ENCODE data around the gene SGTB.

Gene SGTB

GRCh38 chr5:65721720-65722574 lies at the start of gene SGTB, which contains the start of gene NLN:
TSS of gene SGTB (minus strand) at chr5:65722109. CDS start at chr5:65720807, 1,302 bp downstream.
TSS of gene NLN (plus strand) at chr5:65722205. CDS start at chr5:65722374, 169 bp downstream.
- Mint-ChIP-seq H3K4me1 (peaks cover 19% of the 10 kb centered on the region), H3K36me3 (peaks cover 4% of the 10 kb centered on the region), H3K27me3 (no peaks in the 10 kb centered on the region), H3K27ac (peak within 1 kb of the TSS; percentile 95), H3K9me3 (no peaks in the 10 kb centered on the region), H3K4me3 (peak within 1 kb of the TSS; percentile 97)
- ATAC-seq = peak; percentile 98

- ATAC-seq = no peak
- Mint-ChIP-seq H3K36me3 (peaks cover 27% of the 10 kb centered on the region), H3K9me3 (peaks cover 4% of the 10 kb centered on the region), H3K27me3 (no peaks in the 10 kb centered on the region), H3K4me3 (no peak overlapping the region), H3K4me1 (no peaks in the 10 kb centered on the region), H3K27ac (no peak overlapping the region)
Measured at GRCh38 chr5:65771266-65771665, 49.4 kb upstream of the SGTB start.

GRCh38 chr5:65769539-65769938 lies 47.6 kb upstream of the SGTB start:
- H3K4me3 Mint-ChIP-seq = no peak overlapping the region
- ATAC-seq = no peak

GRCh38 chr5:65768723-65769346 lies 46.9 kb upstream of the SGTB start:
- ATAC-seq = no peak
- Mint-ChIP-seq H3K27ac (no peak overlapping the region), H3K36me3 (peaks cover 31% of the 10 kb centered on the region), H3K27me3 (no peaks in the 10 kb centered on the region), H3K9me3 (peaks cover 4% of the 10 kb centered on the region), H3K4me1 (no peaks in the 10 kb centered on the region), H3K4me3 (no peak overlapping the region)

More at GRCh38 chr5:65769539-65769938, 47.6 kb upstream of the SGTB start:
- Mint-ChIP-seq H3K4me1 (no peaks in the 10 kb centered on the region), H3K36me3 (peaks cover 31% of the 10 kb centered on the region), H3K27ac (no peak overlapping the region), H3K9me3 (peaks cover 4% of the 10 kb centered on the region), H3K27me3 (no peaks in the 10 kb centered on the region)

- no peak for ATAC-seq
- Mint-ChIP-seq H3K27ac (no peak overlapping the region), H3K27me3 (no peaks in the 10 kb centered on the region), H3K4me1 (no peaks in the 10 kb centered on the region), H3K9me3 (peaks cover 4% of the 10 kb centered on the region), H3K4me3 (no peak overlapping the region), H3K36me3 (peaks cover 40% of the 10 kb centered on the region)
Measured at GRCh38 chr5:65767565-65767964, 45.7 kb upstream of the SGTB start.

GRCh38 chr5:65766781-65767180 lies 44.9 kb upstream of the SGTB start:
- Mint-ChIP-seq H3K27me3 (no peaks in the 10 kb centered on the region), H3K36me3 (peaks cover 40% of the 10 kb centered on the region), H3K4me1 (no peaks in the 10 kb centered on the region), H3K27ac (no peak overlapping the region), H3K9me3 (peaks cover 4% of the 10 kb centered on the region), H3K4me3 (no peak overlapping the region)
- no peak for ATAC-seq

- H3K27ac Mint-ChIP-seq = no peak overlapping the region
- H3K36me3 Mint-ChIP-seq = peaks cover 40% of the 10 kb centered on the region
- ATAC-seq = no peak
- H3K9me3 Mint-ChIP-seq = peaks cover 4% of the 10 kb centered on the region
- no peak overlapping the region for H3K4me3 Mint-ChIP-seq
- no peaks in the 10 kb centered on the region for H3K4me1 Mint-ChIP-seq
- H3K27me3 Mint-ChIP-seq = no peaks in the 10 kb centered on the region
Measured at GRCh38 chr5:65766175-65766574, 44.3 kb upstream of the SGTB start.

- no peak for ATAC-seq
- H3K4me1 Mint-ChIP-seq = no peaks in the 10 kb centered on the region
- H3K36me3 Mint-ChIP-seq = peaks cover 40% of the 10 kb centered on the region
- H3K27me3 Mint-ChIP-seq = no peaks in the 10 kb centered on the region
- peaks cover 4% of the 10 kb centered on the region for H3K9me3 Mint-ChIP-seq
- H3K27ac Mint-ChIP-seq = no peak overlapping the region
- H3K4me3 Mint-ChIP-seq = no peak overlapping the region
Measured at GRCh38 chr5:65765582-65765981, 43.7 kb upstream of the SGTB start.

GRCh38 chr5:65762234-65762633 lies 40.3 kb upstream of the SGTB start:
- no peaks in the 10 kb centered on the region for H3K9me3 Mint-ChIP-seq
- no peak for ATAC-seq
- H3K4me3 Mint-ChIP-seq = no peak overlapping the region
- H3K27ac Mint-ChIP-seq = no peak overlapping the region
- no peaks in the 10 kb centered on the region for H3K27me3 Mint-ChIP-seq
- no peaks in the 10 kb centered on the region for H3K4me1 Mint-ChIP-seq
- peaks cover 39% of the 10 kb centered on the region for H3K36me3 Mint-ChIP-seq

- H3K4me1 Mint-ChIP-seq = no peaks in the 10 kb centered on the region
- no peak overlapping the region for H3K27ac Mint-ChIP-seq
- H3K36me3 Mint-ChIP-seq = peaks cover 24% of the 10 kb centered on the region
- no peak overlapping the region for H3K4me3 Mint-ChIP-seq
- no peaks in the 10 kb centered on the region for H3K9me3 Mint-ChIP-seq
- ATAC-seq = no peak
- no peaks in the 10 kb centered on the region for H3K27me3 Mint-ChIP-seq
Measured at GRCh38 chr5:65760504-65761275, 38.8 kb upstream of the SGTB start.

GRCh38 chr5:65758546-65759144 lies 36.7 kb upstream of the SGTB start:
- Mint-ChIP-seq H3K36me3 (peaks cover 24% of the 10 kb centered on the region), H3K27ac (no peak overlapping the region), H3K27me3 (no peaks in the 10 kb centered on the region), H3K4me1 (no peaks in the 10 kb centered on the region), H3K4me3 (no peak overlapping the region), H3K9me3 (no peaks in the 10 kb centered on the region)
- no peak for ATAC-seq

- H3K27me3 Mint-ChIP-seq = no peaks in the 10 kb centered on the region
- H3K4me1 Mint-ChIP-seq = no peaks in the 10 kb centered on the region
- peaks cover under 1% of the 10 kb centered on the region for H3K9me3 Mint-ChIP-seq
- H3K27ac Mint-ChIP-seq = no peak overlapping the region
- H3K36me3 Mint-ChIP-seq = peaks cover 9% of the 10 kb centered on the region
- ATAC-seq = no peak
- H3K4me3 Mint-ChIP-seq = no peak overlapping the region
Measured at GRCh38 chr5:65753189-65753588, 31.3 kb upstream of the SGTB start.

- Mint-ChIP-seq H3K4me3 (no peak overlapping the region), H3K36me3 (peaks cover 14% of the 10 kb centered on the region), H3K27me3 (no peaks in the 10 kb centered on the region), H3K9me3 (peaks cover 4% of the 10 kb centered on the region), H3K27ac (no peak overlapping the region), H3K4me1 (no peaks in the 10 kb centered on the region)
- no peak for ATAC-seq
Measured at GRCh38 chr5:65750938-65751337, 29.0 kb upstream of the SGTB start.

- Mint-ChIP-seq H3K36me3 (peaks cover 14% of the 10 kb centered on the region), H3K4me1 (no peaks in the 10 kb centered on the region), H3K4me3 (no peak overlapping the region), H3K27ac (no peak overlapping the region), H3K9me3 (peaks cover 4% of the 10 kb centered on the region), H3K27me3 (no peaks in the 10 kb centered on the region)
- ATAC-seq = no peak
Measured at GRCh38 chr5:65749956-65750355, 28.0 kb upstream of the SGTB start.

Data from stimulated activated memory B cell treated with anti-CD40 and anti-IgM and Interleukin-4, amounts not matched to agents 10 μg/mL and 1 μg/mL and 100 μg/mL, for 72 hours (primary cell).